Measurements from ENCODE around the gene TTC28.

The TTC28 gene

DNA sequence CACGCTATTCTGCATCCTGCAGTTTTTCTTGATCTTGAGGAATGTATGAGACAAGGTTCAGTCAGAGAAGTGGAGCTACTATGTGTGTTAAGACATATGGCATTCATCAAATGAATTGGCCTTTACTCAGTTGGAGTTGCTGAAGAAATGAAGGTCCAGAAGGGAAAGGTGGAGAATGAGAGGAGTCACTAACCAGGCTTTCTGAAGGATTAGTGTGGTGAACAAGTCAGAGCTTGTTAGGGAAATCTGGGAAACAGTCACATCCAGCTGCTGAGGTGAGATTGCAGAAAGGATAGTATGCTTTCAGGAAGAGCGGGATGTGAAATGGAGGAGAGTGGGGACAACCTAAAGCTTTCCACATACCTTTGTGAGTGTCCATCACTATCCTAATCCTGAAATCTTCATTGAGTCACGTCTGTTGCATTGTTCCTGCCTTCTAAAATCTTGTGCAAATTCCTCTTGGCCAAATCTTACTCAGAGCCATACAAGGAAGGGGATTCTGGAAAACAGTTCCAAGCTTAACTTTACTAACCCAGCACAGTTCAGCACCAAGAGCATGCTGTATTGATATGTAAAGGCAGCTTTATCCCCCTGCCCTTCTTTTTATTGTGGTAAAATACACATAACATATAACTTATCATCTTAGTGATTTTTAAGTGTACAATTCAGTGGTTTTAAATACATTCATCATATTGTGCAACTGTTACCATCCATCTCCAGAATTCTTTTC is 749.1 kb downstream of the TTC28 start:
- Histone ChIP-seq H3K4me3 (ENCODE audit: insufficient read depth, low read length, poor library complexity, severe bottlenecking) (no peak overlapping the region), H3K27me3 (ENCODE audit: low read length) (no peaks in the 10 kb centered on the region), H3F3A (ENCODE audit: insufficient read depth) (no peaks in the 10 kb centered on the region), H3K79me2 (ENCODE audit: insufficient read depth, low read length) (no peaks in the 10 kb centered on the region; the same call in 1 of the 2 replicates), H4K20me1 (ENCODE audit: low read depth, low read length) (0 out of 2 replicates have a peak, but pooled peaks cover 10% of the 10 kb centered on the region), H3K9me2 (replicated peaks; ENCODE audit: insufficient read depth, low read length) (no peaks in the 10 kb centered on the region), H3K4me2 (ENCODE audit: low read depth, low read length, poor library complexity, severe bottlenecking) (no peak overlapping the region), H2AFZ (ENCODE audit: low read depth, low read length, severe bottlenecking) (no peak overlapping the region), H3K9me3 (ENCODE audit: insufficient read depth, low read length) (no peaks in the 10 kb centered on the region), H3K9ac (ENCODE audit: low read length) (no peak overlapping the region), H3K27ac (ENCODE audit: low read depth, low read length) (no peak overlapping the region), H3K36me3 (ENCODE audit: low read length) (peaks cover 12% of the 10 kb centered on the region)
- TF ChIP-seq, protein P1, sequence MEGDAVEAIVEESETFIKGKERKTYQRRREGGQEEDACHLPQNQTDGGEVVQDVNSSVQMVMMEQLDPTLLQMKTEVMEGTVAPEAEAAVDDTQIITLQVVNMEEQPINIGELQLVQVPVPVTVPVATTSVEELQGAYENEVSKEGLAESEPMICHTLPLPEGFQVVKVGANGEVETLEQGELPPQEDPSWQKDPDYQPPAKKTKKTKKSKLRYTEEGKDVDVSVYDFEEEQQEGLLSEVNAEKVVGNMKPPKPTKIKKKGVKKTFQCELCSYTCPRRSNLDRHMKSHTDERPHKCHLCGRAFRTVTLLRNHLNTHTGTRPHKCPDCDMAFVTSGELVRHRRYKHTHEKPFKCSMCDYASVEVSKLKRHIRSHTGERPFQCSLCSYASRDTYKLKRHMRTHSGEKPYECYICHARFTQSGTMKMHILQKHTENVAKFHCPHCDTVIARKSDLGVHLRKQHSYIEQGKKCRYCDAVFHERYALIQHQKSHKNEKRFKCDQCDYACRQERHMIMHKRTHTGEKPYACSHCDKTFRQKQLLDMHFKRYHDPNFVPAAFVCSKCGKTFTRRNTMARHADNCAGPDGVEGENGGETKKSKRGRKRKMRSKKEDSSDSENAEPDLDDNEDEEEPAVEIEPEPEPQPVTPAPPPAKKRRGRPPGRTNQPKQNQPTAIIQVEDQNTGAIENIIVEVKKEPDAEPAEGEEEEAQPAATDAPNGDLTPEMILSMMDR (IDR thresholded peaks at IDR 0.05; ENCODE audit: insufficient read depth, low read length, poor library complexity, severe bottlenecking), result no peak
- no peak for TF ChIP-seq EZH2phosphoT487 (conservative IDR thresholded peaks at IDR 0.05; ENCODE audit: low read length)

All from SU-DHL-6 (cell line).